Dedifferentiated amniotic fluid mesenchymal stem cell (primary cell): ENCODE data around the gene PRSS21.

Source experiments
- DNase-seq: peaks from one replicate; pipeline ENCODE4 v3.0.0-alpha.2; 2016; ENCODE audit errors: extremely low spot score

Gene PRSS21

GRCh38 chr16:2779978-2780898 lies 36.8 kb upstream of the PRSS21 start:
- DNase-seq = no peak

DNA sequence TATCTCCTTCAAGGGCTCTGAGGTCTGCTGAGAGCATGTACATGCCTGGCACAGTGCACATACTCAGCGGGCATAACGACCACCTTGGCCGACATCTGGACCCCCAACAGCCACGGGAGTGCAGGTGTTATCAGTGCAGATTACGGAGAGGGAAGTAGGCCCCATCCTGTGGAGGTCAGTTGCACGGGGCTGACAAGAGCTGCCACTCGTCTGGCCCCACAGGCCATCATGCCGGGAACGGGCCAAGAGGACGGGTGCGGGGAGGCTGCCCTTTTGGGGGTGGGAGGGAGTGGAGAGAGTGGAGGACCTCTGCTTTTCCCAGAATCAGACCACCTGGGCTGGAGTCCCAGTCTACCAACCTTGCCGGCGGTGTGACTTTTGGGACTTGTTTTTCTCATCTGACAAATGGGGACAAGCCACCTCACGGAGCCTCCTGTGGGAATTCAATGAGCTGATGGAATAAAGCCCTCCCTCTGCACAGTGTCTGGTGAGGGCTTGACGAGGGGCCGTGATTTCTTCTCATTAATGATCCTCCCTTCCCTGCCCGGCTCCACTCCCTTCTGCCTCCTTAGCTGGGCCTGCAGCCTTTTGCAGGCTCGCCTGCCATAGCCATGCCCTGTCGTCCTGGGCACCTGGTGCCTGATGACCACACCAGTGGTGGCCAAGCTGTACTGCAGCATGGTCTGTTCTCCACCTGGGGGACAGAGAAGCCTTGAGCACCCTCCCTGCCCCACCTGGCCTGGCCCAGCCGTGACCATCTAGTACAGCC lies 34.3 kb upstream of the PRSS21 start:
- no peak for DNase-seq

- DNase-seq = no peak
Measured at GRCh38 chr16:2783581-2784357, 33.3 kb upstream of the PRSS21 start.

GRCh38 chr16:2784358-2785100 lies 32.5 kb upstream of the PRSS21 start:
- no peak for DNase-seq

- DNase-seq = no peak
Measured at GRCh38 chr16:2785101-2785991, 31.7 kb upstream of the PRSS21 start.

- no peak for DNase-seq
Measured at GRCh38 chr16:2786061-2786825, 30.8 kb upstream of the PRSS21 start.

DNA sequence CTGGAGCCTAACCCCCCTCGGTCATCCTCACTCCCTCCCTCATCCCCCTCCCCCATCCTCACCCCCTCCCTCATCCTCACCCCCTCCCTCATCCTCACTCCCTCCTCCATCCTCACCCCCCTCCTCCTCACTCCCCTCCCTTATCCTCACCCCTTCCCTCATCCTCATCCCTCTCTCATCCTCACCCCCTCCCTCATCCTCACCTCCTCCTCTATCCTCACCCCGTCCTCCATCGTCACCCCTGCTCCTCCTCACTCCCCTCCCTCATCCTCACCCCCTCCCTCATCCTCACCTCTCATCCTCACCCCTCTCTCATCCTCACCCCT lies 30.2 kb upstream of the PRSS21 start:
- DNase-seq = no peak

- DNase-seq = no peak
Measured at GRCh38 chr16:2787406-2787805, 29.6 kb upstream of the PRSS21 start, which contains the start of gene PRSS33. Gene PRSS33 (minus strand): TSS chr16:2787560. CDS start chr16:2786547, 1,013 bp downstream.

DNA sequence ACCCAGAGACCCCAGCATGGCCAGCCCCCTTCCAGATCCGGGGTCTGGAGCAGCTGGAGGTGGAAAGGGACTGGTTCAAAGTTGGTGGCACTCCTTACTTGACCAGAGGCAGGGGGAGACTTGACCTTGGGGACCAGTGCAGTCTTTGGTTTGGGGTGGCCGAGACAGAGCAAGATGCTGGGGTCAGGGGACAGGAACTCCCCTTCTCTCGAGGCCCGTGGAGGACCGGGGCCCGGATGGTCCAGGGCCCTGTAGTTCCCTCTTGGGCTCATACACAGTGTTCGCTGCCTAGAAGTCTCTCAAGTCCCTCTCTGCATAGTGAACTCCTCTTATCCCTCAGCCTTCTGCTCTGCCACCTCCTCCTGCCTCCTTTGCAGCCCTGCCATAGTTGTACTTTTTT lies 29.1 kb upstream of the PRSS21 start:
- no peak for DNase-seq

- DNase-seq = no peak
Measured at GRCh38 chr16:2790631-2791030, 26.4 kb upstream of the PRSS21 start.

DNA sequence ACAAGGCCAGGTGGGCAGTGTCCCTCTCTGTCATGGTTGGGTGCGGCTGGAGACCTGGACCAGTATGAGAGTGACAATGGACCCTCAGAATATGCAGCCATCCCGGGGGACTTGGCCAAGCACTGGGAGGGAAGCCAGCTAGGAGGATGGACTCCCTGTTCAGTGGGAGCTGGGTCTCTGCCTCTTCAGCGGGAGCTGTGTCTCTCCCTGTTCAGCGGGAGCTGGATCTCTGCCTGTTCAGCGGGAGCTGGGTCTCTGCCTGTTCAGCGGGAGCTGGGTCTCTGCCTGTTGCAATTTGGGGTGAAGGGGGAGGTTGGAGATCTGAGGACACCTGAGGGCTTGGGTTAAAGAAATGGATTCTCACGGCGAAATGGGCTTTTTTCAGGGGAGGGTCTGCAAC lies 25.9 kb upstream of the PRSS21 start:
- no peak for DNase-seq

DNA sequence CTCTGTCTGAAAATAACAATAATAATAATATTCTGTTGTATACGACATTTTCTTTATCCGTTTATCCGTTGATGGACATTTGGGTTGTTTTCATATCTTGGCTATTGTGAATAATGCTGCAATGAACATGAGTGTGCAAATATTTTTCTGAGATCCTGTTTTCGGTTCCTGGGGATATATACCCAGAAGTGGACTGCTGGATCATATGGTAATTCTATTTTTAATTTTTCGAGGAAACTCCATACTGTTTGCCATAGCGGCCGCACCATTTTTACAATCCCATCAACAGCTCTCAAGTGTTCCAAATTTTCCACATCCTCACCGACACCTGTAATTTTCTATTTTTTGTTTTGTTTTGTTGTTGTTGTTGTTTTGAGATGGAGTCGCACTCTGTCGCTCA lies 24.1 kb upstream of the PRSS21 start:
- no peak for DNase-seq

- DNase-seq = no peak
Measured at GRCh38 chr16:2795395-2796143, 21.5 kb upstream of the PRSS21 start.

- DNase-seq = no peak
Measured at GRCh38 chr16:2798723-2799204, 18.3 kb upstream of the PRSS21 start.

- no peak for DNase-seq
Measured at GRCh38 chr16:2799205-2799858, 17.7 kb upstream of the PRSS21 start.

GRCh38 chr16:2799859-2800226 lies 17.2 kb upstream of the PRSS21 start:
- DNase-seq = no peak

DNA sequence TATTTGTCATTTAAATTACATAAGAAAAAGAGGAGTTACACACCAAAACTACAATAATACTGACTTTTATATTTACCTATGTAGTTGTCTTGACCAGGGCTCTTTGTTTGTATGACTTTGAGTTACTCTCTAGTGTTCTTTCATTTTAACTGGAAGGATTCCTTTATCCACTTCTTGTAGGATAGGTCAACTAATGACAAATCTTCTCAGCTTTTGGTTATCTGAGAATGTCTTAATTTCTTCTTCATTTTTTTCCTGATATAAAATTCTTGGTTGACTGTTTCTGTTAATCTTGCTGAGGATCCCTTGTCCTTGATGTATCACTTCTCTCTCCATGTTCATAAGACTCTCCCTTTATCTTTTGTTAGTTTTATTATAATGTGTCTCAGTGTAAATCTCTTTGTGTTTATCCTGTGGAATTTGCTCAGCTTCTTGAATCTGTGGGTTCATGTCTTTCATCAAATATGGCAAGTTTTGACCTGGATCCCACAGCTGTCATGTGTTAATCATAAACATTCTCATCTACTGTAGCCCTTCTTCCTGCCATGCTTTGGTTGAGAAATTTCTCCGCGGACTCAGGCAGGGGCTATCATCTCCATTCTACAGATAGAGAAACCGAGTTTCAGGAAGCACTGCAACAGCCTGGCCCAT lies 13.4 kb upstream of the PRSS21 start:
- no peak for DNase-seq

GRCh38 chr16:2804728-2805127 lies 12.3 kb upstream of the PRSS21 start:
- no peak for DNase-seq
